K562 (cell line): ENCODE results near the gene RAB31. TPM values are rescaled to one million over a fixed set of nuclear protein-coding genes. Genes with fewer than 3 reads are reported as not detected.

Experiments used
- ATAC-seq: fragments of 200-7000 bp; cut with Tn5 transposase; 3 replicates; pipeline ENCODE4 v1.9.1; 2020; ENCODE audit warnings: moderate library complexity
- BruUV-seq: library from RNA; stranded (reverse); fragments of 400-500 nt; replicated peaks from 2 replicates; lab custom pipeline; 2021; lab: Mats Ljungman, UMichigan
- CTCF ChIA-PET: fragments of 300-600 bp; formaldehyde crosslinking; extraction: SDS; loops from one replicate; lab custom pipeline; 2021; ENCODE audit warnings: low intra/inter-chr PET ratio; lab: Yijun Ruan, JAX
- POLR2A ChIA-PET: fragments of 300-600, 350-650 bp; sonication (Branson Sonifier 250); formaldehyde crosslinking; extraction: SDS; loops from one replicate; lab custom pipeline; 2021; ENCODE audit warnings: antibody characterized with exemption, inconsistent platforms; lab: Yijun Ruan, JAX
- DNase-seq, 4 experiments: peaks; one replicate each; pipeline versions ENCODE4 v3.0.0 to v3.0.0-alpha.2; 2011 to 2018; ENCODE audit warnings: low spot score in 3 of 4, mixed read lengths in 3 of 4; ENCODE audit errors: extremely low read depth in 1 of 4
- FAIRE-seq: peaks from 2 replicates; lab custom pipeline; 2011; peaks lifted over from hg19 to GRCh38; lab: Jason Lieb, UNC
- H2AFZ ChIP-seq: 2 replicates; pipeline ENCODE4 v1.6.0; 2011; ENCODE audit warnings: low read depth, low read length, control low read depth, inconsistent platforms
- H3K27ac ChIP-seq: fragments of 200-600 bp; 3 replicates; pipeline ENCODE4 v1.8.0; 2011; ENCODE audit warnings: low read depth, mild to moderate bottlenecking, control low read depth, inconsistent platforms, low read length, moderate library complexity, mixed read lengths; ENCODE audit errors: extremely low read depth
- H3K27me3 ChIP-seq, 2 experiments: fragments of 300-600 bp in 1 of 2; 2 replicates in 1 of 2; 3 replicates in 1 of 2; pipeline versions ENCODE4 v1.6.0 to v1.8.0; 2011; ENCODE audit warnings: inconsistent platforms in 2 of 2, low read length in 2 of 2, mild to moderate bottlenecking in 1 of 2, mixed read lengths in 1 of 2, moderate library complexity in 1 of 2; ENCODE audit not compliant: control insufficient read depth in 2 of 2, insufficient read depth in 2 of 2
- H3K36me3 ChIP-seq: fragments of 300-600 bp; 3 replicates; pipeline ENCODE4 v1.8.0; 2011; ENCODE audit warnings: mild to moderate bottlenecking, low read length, inconsistent platforms; ENCODE audit not compliant: control insufficient read depth, insufficient read depth
- H3K4me1 ChIP-seq, 2 experiments: fragments of 200-600 bp in 1 of 2; replicated peaks in 1 of 2; 2 replicates in 1 of 2; 3 replicates in 1 of 2; pipeline versions ENCODE4 v1.5.1 to v1.8.0; 2011; ENCODE audit warnings: inconsistent platforms in 2 of 2, low read length in 2 of 2, mild to moderate bottlenecking in 1 of 2, mixed read lengths in 1 of 2, moderate library complexity in 1 of 2; ENCODE audit not compliant: control insufficient read depth in 2 of 2, insufficient read depth in 2 of 2
- H3K4me2 ChIP-seq: 2 replicates; pipeline ENCODE4 v1.6.1; 2011; ENCODE audit warnings: low read length, control low read depth, inconsistent platforms, mixed read lengths; ENCODE audit not compliant: insufficient read depth
- H3K4me3 ChIP-seq: fragments of 200-600 bp; sonication (generic), shearing (Covaris generic); 2 replicates; pipeline ENCODE4 v1.5.1; 2016; ENCODE audit warnings: control low read depth, inconsistent platforms
- H3K79me2 ChIP-seq: fragments of 200-600 bp; 3 replicates; pipeline ENCODE4 v1.8.0; 2011; ENCODE audit warnings: low read length, inconsistent platforms; ENCODE audit not compliant: control insufficient read depth, insufficient read depth
- H3K9ac ChIP-seq, 2 experiments: 2 replicates each; pipeline versions ENCODE4 v1.6.0 to v1.6.1; 2011; ENCODE audit warnings: low read depth in 2 of 2, low read length in 2 of 2, control low read depth in 1 of 2, inconsistent platforms in 1 of 2, mild to moderate bottlenecking in 1 of 2, mixed read lengths in 1 of 2; ENCODE audit not compliant: insufficient read depth in 1 of 2
- H3K9me1 ChIP-seq: one replicate; pipeline ENCODE4 v1.6.0; 2011; ENCODE audit warnings: inconsistent platforms, mild to moderate bottlenecking, low read length, moderate library complexity; ENCODE audit not compliant: control insufficient read depth, insufficient read depth
- H3K9me3 ChIP-seq: replicated peaks from 2 replicates; pipeline ENCODE4 v1.5.1; 2011; ENCODE audit warnings: low read depth, low read length, inconsistent platforms; ENCODE audit not compliant: control insufficient read depth, insufficient read depth
- H4K20me1 ChIP-seq: replicated peaks from 2 replicates; pipeline ENCODE4 v1.6.1; 2011; ENCODE audit warnings: low read length, inconsistent platforms, mixed read lengths; ENCODE audit not compliant: control insufficient read depth, insufficient read depth
- ATF3 ChIP-seq, 2 experiments: fragments of 450-650 bp in 1 of 2; sonication (generic) in 1 of 2; formaldehyde crosslinking in 1 of 2; IDR thresholded peaks in 1 of 2; conservative IDR thresholded peaks in 1 of 2; 2 replicates each; pipeline versions ENCODE4 v1.6.1 to v1.8.1; 2016 to 2023; ENCODE audit warnings: mild to moderate bottlenecking in 2 of 2, moderate library complexity in 2 of 2, inconsistent platforms in 1 of 2, missing genetic modification reagents in 1 of 2
- BCL6 ChIP-seq: fragments of 250-450 bp; sonication (Bioruptor Pico); IDR thresholded peaks from 2 replicates; pipeline ENCODE4 v1.4.0; 2020
- CEBPG ChIP-seq, 3 experiments: fragments of 200-800 bp in 1 of 3; sonication (Bioruptor generic) in 1 of 3; sonication (generic) in 1 of 3; formaldehyde crosslinking in 1 of 3; IDR thresholded peaks in 2 of 3; conservative IDR thresholded peaks in 1 of 3; 2 replicates each; pipeline versions ENCODE4 v1.6.1 to v1.8.0; 2016 to 2022; ENCODE audit warnings: missing compliant biosample characterization in 2 of 3, missing genetic modification characterization in 2 of 3, mild to moderate bottlenecking in 1 of 3, missing genetic modification reagents in 1 of 3
- DPF2 ChIP-seq: fragments of 450-650 bp; IDR thresholded peaks from 2 replicates; pipeline ENCODE4 v1.6.1; 2016
- FOSL1 ChIP-seq: fragments of 200-800 bp; sonication (Bioruptor generic); conservative IDR thresholded peaks from 2 replicates; pipeline ENCODE4 v1.6.1; 2016; ENCODE audit warnings: missing genetic modification characterization, missing compliant biosample characterization
- GATAD2B ChIP-seq: fragments of 450-650 bp; IDR thresholded peaks from 2 replicates; pipeline ENCODE4 v1.6.1; 2017; ENCODE audit warnings: mild to moderate bottlenecking, borderline replicate concordance
- MGA ChIP-seq: fragments of 450-650 bp; IDR thresholded peaks from 2 replicates; pipeline ENCODE4 v1.6.1; 2016; ENCODE audit warnings: mild to moderate bottlenecking, moderate library complexity
- SMARCA4 ChIP-seq: fragments of 450-650 bp; IDR thresholded peaks from 2 replicates; pipeline ENCODE4 v1.6.1; 2016
- WGBS: fragments of 100-300 bp; shearing (Covaris generic); methylation state at CpG from one replicate; pipeline ENCODE4 v1.1.6; 2016; ENCODE audit warnings: low coverage, mixed read lengths; ENCODE audit not compliant: insufficient coverage; ENCODE audit errors: missing lambda C conversion rate; 5-methylcytosine and 5-hydroxymethylcytosine counted together
- in situ Hi-C: fragments of 300-500 bp; cut with MboI; formaldehyde crosslinking; loops from 4 replicates; pipeline ENCODE4 v1.15.0; 2018; ENCODE audit warnings: inconsistent platforms, mixed read lengths
- intact Hi-C: fragments of 100-400 bp; cut with micrococcal nuclease; formaldehyde crosslinking; loops from 2 replicates; pipeline ENCODE4 v1.14.2; 2022
- polyA plus RNA-seq, 8 experiments: library from polyadenylated mRNA; depleted of rRNA in 4 of 8; stranded (reverse) in 5 of 8; unstranded in 3 of 8; fragments of >200 nt; fragmentation: Nextera tagmentation in 2 of 8; fragmentation: Illumina TruSeq in 1 of 8; extraction: Ambion mirVana in 2 of 8; extraction: Trizol in 1 of 8; gene quantifications; 2 replicates each; pipeline versions ENCODE4 v1.2.1 to v1.2.3, GENCODE V29; 2011 to 2014; ENCODE audit warnings: inconsistent platforms in 1 of 8, missing spikeins in 1 of 8
- total RNA-seq, 7 experiments: library from RNA; depleted of rRNA in 6 of 7; stranded (reverse); fragments of >200 nt in 6 of 7; fragmentation: Illumina TruSeq in 2 of 7; extraction: Trizol in 2 of 7; gene quantifications; 2 replicates each; pipeline versions ENCODE4 v1.2.1 to v1.2.3, GENCODE V29; 2011 to 2021; ENCODE audit warnings: low replicate concordance in 1 of 7

RAB31 gene
- total and polyA plus RNA-seq, 9 of the 15 experiments (the other 6 are each of a cell fraction or from before 2014, with no cell fraction given) = 20.7 to 70.4 (median 41.3) TPM

GRCh38 chr18:9705183-9705829 lies 2.8 kb upstream of the RAB31 start:
- Histone ChIP-seq H3K27ac (peak overlapping the region; percentile 5; the same call in 1 of the 3 replicates), H2AFZ (peak overlapping the region; percentile 90), H3K4me1 (peaks cover 41 to 51% of the 10 kb centered on the region in 2 experiments), H3K4me2 (no peak overlapping the region; the same call in 1 of the 2 replicates), H3K4me3 (no peak overlapping the region), H3K27me3 (no peaks in the 10 kb centered on the region), H3K9me1 (no peaks in the 10 kb centered on the region), H3K36me3 (peaks cover 6% of the 10 kb centered on the region; the same call in 2 of the 3 replicates), H3K79me2 (peaks cover 21% of the 10 kb centered on the region), H4K20me1 (no peaks in the 10 kb centered on the region), H3K9me3 (no peaks in the 10 kb centered on the region), H3K9ac (peak overlapping the region in 1 of 2 experiments; percentile 11; a peak in 1 of 4 replicates)
- ATAC-seq (0 out of 3 replicates have a peak, but pooled peaks have one; percentile 15), FAIRE-seq (peak; percentile 54), DNase-seq (peak; percentile 55 to 58 (median 56))
- in situ Hi-C loops = no loop called here
- intact Hi-C loops = loop anchor here (5.0 to 10.0 kb wide), 2 partner anchors 97 to 819 kb away; partner anchors contain the start of gene NAPG
- BruUV-seq = no TSS peak
- ChIA-PET CTCF (interaction anchor here (0.8 kb wide), 1 partner anchor 20 kb away, joined by 3 read pairs; no protein-coding TSS in a partner anchor), POLR2A (interaction anchor here (0.5 to 1.4 kb wide), 5 partner anchors 9 to 208 kb away, joined by 3 to 6 read pairs (median 4); partner anchors contain the start of gene VAPA)
- 10% methylated on average over 6 of the region's 6 CpGs for WGBS
- TF ChIP-seq DPF2 (peak; percentile 80), GATAD2B (no peak), BCL6 (no peak), ATF3 (IDR thresholded peaks at IDR 0.05) (peak; percentile 73), ATF3 (CRISPR knock-in tag; conservative IDR thresholded peaks at IDR 0.05) (no peak), FOSL1 (tag) (peak; percentile 83), MGA (peak; percentile 33; the same call in 1 of the 2 replicates), CEBPG (CRISPR knock-in tag; IDR thresholded peaks at IDR 0.05) (no peak), CEBPG (tag; conservative IDR thresholded peaks at IDR 0.05 in 1 of 2, IDR thresholded peaks at IDR 0.05 in 1 of 2) (peak in 1 of 2 experiments; percentile 45; a peak in 1 of 4 replicates), SMARCA4 (peak; percentile 75)
